ENCODE data around the gene DCST1. TPM values are rescaled to one million over a fixed set of nuclear protein-coding genes. Genes with fewer than 3 reads are reported as not detected.
A peak's percentile ranks its signal among the peaks of the same experiment; 100 is the strongest.

The DCST1 gene
- total RNA-seq, 1 donor from 2014 or later: not detected

DNA sequence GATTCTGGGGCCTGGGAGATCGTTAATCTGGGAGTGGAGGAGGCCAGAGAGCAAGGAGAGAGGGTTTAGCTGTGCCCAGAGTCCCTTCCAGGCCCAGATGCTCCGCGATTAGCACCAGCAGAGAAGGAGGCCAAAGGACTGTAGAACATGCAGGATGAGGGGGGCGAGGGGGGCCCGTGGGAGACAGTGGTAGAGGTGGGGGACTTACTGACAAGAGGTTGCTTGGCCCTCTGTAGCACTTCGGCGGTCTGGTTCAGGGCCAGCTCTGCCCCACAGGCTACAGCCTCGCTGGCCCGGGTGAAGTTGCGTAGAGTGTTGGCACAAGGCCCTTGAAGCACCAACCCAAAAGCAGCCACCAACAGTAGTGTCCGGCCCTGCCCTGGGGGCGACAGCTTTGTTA, 738 bp upstream of the DCST1 start:
- DNase-seq: no peak

DNA sequence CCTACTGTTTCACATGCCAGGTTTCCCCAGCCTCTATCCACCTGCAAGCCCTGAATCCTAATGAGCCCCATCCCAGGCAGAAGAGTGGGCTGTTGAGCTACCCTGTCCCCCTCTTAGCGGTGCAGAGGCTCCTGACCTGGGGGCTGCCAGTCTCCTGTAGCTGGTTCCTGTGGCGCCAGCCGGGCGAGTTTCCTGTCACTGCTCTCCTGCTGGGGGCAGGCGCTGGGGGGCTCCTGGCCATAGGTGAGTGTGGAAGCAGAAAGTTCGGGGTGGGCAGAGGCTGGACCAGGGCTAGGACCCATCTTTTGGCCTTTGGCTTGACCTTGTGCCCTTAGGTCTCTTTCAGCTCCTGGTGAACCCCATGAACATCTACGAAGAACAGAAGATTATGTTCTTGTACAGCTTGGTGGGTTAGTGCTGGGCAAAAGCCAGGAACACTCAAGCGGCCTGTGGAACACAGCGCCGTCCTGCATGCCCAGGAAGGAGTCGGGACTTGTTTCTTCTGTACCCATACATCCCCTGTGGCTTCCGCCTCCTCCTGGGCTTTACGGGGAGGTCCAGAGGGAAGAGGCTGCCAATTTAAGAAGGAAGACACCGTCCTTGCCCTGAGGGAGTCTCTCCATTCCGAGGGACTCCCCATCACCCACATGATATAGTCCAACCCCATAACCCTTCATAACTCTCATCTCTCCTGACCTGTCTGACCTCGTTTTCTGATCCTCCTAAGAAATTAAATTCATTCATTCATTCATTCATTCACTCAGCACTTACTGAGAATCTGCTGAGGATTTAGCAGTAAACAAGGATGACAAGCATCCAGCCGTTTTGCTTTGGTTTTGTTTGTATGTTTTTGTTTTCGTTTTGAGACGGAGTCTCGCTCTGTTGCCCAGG, 939 bp downstream of the DCST1 start:
- no peak for DNase-seq

- no peak for DNase-seq
These were observed 2.3 kb downstream of the DCST1 start for GRCh38 chr1:155035936-155036335.

- no peak for DNase-seq
These were observed 3.4 kb downstream of the DCST1 start for GRCh38 chr1:155037043-155037442.

GRCh38 chr1:155037851-155038441, 4.3 kb downstream of the DCST1 start:
- DNase-seq: no peak

GRCh38 chr1:155038602-155039307, 5.1 kb downstream of the DCST1 start:
- DNase-seq: no peak

DNA sequence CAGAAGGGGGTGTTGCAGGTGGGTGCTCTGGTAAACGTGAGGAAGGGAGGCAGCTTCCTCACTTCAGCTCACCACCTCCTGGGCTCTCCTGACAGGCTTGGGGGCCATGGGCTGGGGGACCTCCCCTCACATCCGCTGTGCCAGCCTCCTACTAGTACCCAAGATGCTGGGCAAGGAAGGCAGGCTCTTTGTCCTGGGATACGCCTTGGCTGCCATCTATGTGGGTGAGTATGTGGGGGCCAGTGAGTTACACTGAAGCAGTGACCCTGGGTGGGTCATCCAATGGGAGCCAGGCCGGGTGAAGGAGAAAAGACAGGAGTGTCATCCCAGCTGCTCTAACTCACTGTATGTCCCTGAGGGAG, 5.7 kb downstream of the DCST1 start:
- DNase-seq: no peak

- no peak for DNase-seq
These were observed 6.9 kb downstream of the DCST1 start for GRCh38 chr1:155040358-155041093.

GRCh38 chr1:155042789-155043188, 9.2 kb downstream of the DCST1 start:
- DNase-seq: no peak

DNA sequence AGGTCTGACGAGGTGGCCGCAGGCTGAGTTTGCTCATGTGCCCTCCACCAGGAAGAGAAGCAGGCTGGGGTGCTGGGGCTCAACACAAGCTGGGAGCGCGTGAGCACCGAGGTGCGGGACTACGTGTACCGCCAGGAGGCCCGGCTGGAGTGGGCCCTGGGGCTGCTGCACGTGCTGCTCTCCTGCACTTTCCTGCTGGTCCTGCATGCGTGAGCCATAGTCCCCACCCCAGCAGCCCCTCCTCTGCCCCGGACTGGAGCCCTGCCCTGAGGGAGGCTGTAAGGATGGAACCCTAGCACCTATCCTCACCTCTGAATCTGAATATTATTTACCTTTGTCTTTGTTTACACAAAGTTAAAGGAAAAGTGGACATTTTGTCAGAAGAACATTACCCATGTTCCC, 9.7 kb downstream of the DCST1 start:
- no peak for DNase-seq

GRCh38 chr1:155043793-155044192, 10.2 kb downstream of the DCST1 start:
- no peak for DNase-seq

GRCh38 chr1:155044365-155044764, 10.7 kb downstream of the DCST1 start:
- DNase-seq: no peak

DNA sequence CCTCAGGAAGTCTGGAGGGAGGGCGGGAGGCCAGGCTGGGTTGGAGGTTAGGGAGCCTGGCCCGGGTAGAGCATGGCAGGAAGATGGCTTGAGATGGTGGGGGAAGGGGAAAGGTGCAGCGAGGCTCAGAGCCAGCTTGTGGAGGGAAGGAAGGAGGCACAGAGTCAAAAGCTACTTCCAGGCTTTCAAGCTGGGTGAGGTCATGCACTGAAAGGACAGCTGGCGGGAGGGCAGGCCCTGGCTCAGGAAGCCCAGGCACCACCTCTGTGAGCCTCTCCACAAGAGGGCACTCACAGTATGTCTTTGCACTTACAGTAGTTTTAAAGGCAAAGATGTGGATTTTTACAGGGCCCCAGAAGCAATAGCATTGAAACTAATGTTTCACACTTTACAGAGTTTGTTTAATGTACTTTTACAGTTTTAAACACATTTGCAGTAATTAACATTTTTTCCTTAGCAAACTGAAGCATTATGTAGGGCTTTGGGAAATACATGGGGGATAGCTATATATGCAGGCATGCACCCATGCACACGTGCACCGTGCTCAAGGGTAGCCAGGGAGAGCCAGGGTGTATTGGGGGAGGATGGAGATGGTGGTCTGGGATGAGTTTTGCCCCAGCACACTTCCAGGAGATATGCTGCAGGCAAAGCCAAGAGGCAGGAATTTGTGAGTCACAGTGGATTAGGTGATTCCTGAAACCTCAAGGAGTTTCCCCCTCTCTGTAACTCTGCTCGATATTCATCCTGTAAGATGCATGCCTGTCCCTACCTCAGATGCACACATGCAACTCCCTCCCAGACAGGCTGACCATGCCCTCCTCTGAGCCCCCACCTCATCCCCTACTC, 11.4 kb downstream of the DCST1 start:
- DNase-seq: peak; percentile 47

- DNase-seq: no peak
These were observed 15.1 kb downstream of the DCST1 start for GRCh38 chr1:155048449-155049334.

DNA sequence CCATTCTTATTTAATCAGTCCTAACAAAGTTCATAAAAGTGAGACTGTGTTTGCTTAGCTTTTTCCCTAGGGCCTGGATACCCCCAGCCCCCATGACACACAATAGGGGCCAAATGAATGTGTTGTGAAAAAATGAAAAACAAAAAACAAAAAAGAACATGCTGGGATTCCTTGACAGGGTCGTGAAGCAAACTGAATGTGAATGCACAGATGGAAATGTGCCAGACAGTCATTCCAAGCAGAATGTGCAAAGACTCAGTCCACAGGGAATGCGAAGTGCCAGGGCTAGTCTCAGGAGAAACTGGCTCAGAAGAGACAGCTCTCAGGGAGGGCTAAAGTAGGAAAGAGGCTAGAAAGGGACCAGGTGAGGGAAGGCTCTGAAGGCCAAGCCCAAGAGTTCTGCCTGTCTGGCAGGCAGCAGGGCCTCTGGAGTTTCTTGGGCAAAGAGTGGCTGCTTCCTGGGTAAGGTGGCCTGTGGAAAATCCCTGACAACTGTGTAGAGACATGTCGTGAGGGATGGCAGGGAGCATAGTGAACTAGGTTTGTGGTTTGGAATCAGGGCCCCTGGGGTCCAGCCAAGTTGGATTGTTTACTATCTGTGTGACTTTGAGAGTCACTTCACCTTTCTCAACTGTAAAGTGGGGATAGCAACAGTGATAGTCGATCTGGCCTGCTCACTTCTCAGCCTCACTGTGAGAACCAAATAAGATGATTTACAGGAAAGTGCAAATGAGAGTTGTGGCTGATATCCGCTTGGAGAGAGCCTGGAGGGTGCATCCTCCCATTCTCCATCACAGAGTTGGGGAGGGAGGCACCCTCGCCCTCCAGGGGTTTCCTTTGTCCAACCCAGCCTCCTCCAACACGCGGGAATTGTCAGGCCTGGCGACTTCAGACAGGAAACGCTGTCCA, 16.3 kb downstream of the DCST1 start:
- DNase-seq: no peak

DNA sequence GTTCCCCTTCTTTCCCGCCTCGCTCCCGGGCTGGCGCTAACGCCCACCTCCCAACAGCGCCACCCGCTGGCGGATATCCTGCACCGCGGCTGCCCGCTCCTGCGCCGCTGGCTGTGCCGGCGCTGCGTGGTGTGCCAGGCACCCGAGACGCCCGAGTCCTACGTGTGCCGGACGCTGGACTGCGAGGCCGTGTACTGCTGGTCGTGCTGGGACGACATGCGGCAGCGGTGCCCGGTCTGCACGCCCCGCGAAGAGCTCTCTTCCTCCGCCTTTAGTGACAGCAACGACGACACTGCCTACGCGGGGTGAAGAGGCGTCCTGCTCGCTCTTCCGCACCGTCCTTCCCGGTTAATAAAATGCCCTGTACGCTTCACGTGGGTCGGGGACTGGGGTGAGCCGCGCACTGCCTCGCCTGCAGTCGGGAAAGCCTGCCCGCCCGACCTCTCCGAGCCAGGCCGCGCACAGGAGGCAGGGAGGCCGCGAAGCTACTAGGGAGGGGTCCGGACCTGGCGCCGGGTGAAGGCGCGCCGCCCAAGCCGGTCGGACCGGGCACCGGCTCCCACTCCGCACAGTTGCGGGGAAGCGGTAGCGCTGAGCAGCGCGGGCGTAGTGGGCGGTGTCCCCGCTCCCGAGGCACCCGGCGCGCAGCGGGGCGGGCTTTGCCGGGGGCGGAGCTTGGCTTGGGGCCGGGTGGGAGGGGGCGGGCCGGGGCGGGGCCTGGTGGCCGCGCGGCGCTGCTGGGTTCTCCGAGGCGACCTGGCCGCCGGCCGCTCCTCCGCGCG, 17.1 kb downstream of the DCST1 start, which contains the start of gene ADAM15:
TSS of gene ADAM15 (plus strand) at position 757 of the 782 bp plus-strand sequence. CDS start 71 bp downstream, outside the sequence.
- peak; percentile 72 for DNase-seq

GRCh38 chr1:155051342-155051776, 17.7 kb downstream of the DCST1 start:
- no peak for DNase-seq

- DNase-seq: peak; percentile 44
These were observed 18.3 kb downstream of the DCST1 start for GRCh38 chr1:155051777-155052398.

All from occipital lobe (tissue), 2 donors.